Measurements from ENCODE around the gene KRT4.

Gene KRT4

GRCh38 chr12:52832451-52832850 lies 18.5 kb upstream of the KRT4 start:
- no peak overlapping the region for H3K4me3 ChIP-seq (ENCODE audit: low read length)
- no peak for TF ChIP-seq ZNF274 (IDR thresholded peaks at IDR 0.05; ENCODE audit: low read depth, low read length)

- no peak overlapping the region for H3K4me3 ChIP-seq (ENCODE audit: low read length)
- TF ChIP-seq ZNF274 (IDR thresholded peaks at IDR 0.05; ENCODE audit: low read depth, low read length), result no peak
Observed at GRCh38 chr12:52831251-52831650, 17.3 kb upstream of the KRT4 start.

DNA sequence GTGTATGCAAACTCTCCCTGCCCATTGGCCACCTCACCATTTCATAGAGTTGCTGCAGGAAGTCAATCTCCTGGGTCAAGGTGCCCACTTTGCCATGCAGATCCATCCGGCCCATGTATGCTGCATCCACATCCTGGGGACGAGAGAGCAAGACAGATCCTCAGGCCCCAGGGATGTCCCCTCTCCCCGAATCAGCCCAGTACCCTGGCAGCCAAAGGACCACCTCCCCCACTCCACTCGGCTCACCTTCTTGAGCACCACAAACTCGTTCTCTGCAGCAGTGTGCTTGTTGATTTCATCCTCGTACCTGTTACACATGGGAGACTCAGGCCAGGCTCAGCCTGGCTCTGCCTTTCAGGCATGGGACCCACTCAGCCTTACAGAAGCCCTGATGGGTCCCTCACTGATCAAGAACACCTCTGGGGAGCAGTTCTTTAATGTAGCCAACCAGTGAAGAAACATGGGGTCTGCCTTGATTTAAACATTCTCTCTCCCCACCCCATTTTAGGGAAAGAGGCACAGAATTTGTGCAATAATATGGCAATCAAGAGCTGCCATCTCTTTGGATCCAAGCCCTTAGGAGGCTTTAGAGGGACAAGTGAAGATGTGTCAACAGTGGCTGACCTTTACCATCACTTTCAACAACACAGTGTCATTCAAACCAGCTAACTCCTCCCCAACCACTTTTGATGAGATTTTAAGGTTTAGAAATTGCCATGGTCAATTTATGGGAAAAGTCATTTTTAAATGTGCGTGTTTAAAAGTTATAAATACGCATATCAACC lies 16.3 kb upstream of the KRT4 start:
- TF ChIP-seq ZNF274 (IDR thresholded peaks at IDR 0.05; ENCODE audit: low read depth, low read length), result no peak

DNA sequence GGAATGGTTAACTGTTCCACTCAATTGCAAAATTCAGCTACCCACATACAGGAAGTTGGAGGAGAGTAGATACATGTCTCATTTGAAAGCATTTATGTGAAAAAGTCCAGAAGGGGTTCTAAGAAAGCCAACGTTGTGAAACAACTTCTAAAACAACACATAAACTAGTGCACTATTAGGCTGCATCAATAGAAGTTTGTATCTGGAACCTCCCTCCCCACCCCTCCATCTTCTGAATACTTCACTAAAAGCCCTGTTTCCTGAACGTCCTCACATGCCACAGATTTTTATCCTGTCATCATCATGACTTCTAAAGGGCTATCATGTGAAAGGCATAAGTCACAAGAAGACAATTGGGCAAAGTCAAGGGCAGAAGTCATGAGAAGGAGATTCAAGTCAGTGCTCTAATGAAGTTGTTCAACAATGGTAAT lies 14.7 kb upstream of the KRT4 start:
- no peak for TF ChIP-seq ZNF274 (IDR thresholded peaks at IDR 0.05; ENCODE audit: low read depth, low read length)
- no peak overlapping the region for H3K4me3 ChIP-seq (ENCODE audit: low read length)

More for the DNA sequence above, 16.3 kb upstream of the KRT4 start:
- H3K4me3 ChIP-seq (ENCODE audit: low read length), result no peak overlapping the region

- TF ChIP-seq ZNF274 (IDR thresholded peaks at IDR 0.05; ENCODE audit: low read depth, low read length), result no peak
Observed at GRCh38 chr12:52828156-52828555, 14.2 kb upstream of the KRT4 start.

GRCh38 chr12:52827499-52828090 lies 13.7 kb upstream of the KRT4 start:
- no peak for TF ChIP-seq ZNF274 (IDR thresholded peaks at IDR 0.05; ENCODE audit: low read depth, low read length)
- no peak overlapping the region for H3K4me3 ChIP-seq (ENCODE audit: low read length)

More at GRCh38 chr12:52828156-52828555, 14.2 kb upstream of the KRT4 start:
- H3K4me3 ChIP-seq (ENCODE audit: low read length), result no peak overlapping the region

- no peak for TF ChIP-seq ZNF274 (IDR thresholded peaks at IDR 0.05; ENCODE audit: low read depth, low read length)
- H3K4me3 ChIP-seq (ENCODE audit: low read length), result no peak overlapping the region
Observed at GRCh38 chr12:52826611-52827498, 12.9 kb upstream of the KRT4 start.

GRCh38 chr12:52825961-52826360 lies 12.0 kb upstream of the KRT4 start:
- no peak overlapping the region for H3K4me3 ChIP-seq (ENCODE audit: low read length)
- no peak for TF ChIP-seq ZNF274 (IDR thresholded peaks at IDR 0.05; ENCODE audit: low read depth, low read length)

DNA sequence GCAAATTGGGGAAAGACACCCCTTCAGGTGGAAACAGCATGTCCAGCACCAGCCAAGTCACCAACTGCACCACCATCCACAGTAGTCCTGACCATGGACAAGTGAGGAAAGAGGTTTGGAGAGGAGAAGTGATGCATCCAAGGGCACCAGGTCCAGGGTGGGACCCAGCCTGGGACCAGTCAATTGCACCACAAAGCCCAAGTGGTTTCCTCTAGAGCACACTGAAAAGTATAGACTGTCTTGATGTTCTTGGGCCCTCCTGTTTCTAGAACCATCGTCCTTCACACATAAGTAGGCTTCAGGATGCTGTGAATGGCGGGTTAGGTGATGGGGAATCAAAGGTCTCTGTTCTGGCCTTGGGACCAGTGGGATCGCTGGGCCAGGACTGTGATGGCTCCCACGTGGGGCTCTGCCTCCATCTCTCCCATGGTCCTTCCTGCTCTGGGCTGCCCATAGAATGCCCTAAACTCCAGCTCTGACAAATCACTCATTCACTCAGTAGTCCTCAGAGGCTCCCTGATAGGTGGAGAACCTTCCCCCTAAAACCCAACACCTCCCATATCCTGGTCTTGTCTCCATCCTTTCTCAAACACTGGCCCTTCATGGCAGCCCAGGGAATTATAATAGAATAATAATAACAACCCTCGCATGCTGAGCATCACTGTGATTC lies 11.0 kb upstream of the KRT4 start:
- TF ChIP-seq ZNF274 (IDR thresholded peaks at IDR 0.05; ENCODE audit: low read depth, low read length), result no peak
- H3K4me3 ChIP-seq (ENCODE audit: low read length), result no peak overlapping the region

DNA sequence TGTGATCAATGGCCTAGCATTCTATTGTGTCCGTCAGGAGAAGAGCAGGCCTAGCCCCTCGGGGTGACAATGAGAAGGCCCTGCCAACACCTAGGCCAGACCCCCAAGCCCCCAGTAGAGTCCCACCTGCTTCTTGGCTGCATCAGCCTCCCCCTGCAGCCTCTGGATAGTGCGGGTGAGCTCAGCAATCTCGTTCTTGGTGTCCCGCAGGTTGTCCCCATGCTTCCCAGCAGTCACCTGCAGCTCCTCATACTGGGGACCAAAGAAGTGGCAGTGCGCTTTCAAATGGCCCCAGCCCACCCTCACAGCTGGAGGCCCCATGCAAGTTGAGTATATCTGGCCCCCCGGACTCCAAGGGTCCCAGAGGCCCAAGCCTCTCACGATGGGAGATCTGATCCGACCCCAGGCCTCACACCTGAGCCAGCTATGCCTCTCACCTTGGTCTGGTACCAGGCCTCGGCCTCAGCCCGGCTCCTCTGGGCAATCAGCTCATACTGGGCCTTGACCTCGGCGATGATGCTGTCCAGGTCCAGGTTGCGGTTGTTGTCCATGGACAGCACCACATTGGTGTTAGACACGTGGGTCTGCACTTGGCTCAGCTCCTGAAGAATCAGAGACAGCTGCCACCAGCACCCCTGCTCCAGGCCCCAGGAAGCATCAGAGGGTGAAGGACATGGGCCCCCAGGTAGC lies 10.0 kb upstream of the KRT4 start:
- no peak overlapping the region for H3K4me3 ChIP-seq (ENCODE audit: low read length)
- TF ChIP-seq ZNF274 (IDR thresholded peaks at IDR 0.05; ENCODE audit: low read depth, low read length), result no peak

DNA sequence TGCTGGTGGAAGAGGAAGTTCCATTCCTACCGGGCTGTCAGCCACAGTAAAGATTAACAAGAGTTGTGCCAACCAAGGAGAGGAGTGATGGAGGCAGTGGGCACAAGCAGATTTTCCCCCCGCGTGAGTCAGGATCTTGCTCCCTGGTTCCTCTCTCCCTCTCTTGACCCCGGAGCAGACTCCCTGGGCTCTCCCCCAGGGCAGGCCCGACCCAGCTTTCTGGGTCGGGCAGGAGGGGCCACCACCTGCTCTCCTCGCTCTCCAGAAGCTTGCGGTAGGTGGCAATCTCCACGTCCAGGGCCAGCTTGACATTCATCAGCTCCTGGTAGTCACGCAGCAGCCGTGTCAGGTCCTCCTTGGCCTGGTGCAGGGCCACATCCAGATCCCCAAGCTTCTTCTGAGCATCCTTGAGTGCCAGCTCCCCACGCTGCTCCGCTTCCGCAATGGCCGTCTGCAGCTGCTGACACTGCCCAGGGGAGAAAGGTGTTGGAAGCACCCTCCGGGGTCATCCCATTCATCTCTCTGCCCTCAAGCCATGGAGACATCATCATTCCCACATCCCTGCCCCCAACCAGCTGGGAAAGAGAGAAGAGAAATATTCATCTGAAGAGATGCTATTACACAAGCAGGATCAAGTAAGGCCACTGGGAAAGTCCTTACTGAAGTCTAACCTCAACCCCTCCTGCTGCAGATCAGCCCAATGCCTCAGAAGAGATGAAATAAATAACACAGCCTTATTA lies 9.0 kb upstream of the KRT4 start:
- H3K4me3 ChIP-seq (ENCODE audit: low read length), result no peak overlapping the region
- no peak for TF ChIP-seq ZNF274 (IDR thresholded peaks at IDR 0.05; ENCODE audit: low read depth, low read length)

GRCh38 chr12:52821826-52822660 lies 8.1 kb upstream of the KRT4 start:
- H3K4me3 ChIP-seq (ENCODE audit: low read length), result no peak overlapping the region

More at GRCh38 chr12:52821826-52822660, 8.1 kb upstream of the KRT4 start:
- TF ChIP-seq ZNF274 (IDR thresholded peaks at IDR 0.05; ENCODE audit: low read depth, low read length), result no peak

Measured in GM08714 (cell line).